ENCODE data around the gene ERBB2. TPM values are rescaled to one million over a fixed set of nuclear protein-coding genes. Genes with fewer than 3 reads are reported as not detected.

Gene ERBB2
- total and polyA plus RNA-seq, 2 of the 13 experiments (the other 11 are each of a cell fraction or from before 2014, with no cell fraction given), result 57.7 to 64.1 TPM

DNA sequence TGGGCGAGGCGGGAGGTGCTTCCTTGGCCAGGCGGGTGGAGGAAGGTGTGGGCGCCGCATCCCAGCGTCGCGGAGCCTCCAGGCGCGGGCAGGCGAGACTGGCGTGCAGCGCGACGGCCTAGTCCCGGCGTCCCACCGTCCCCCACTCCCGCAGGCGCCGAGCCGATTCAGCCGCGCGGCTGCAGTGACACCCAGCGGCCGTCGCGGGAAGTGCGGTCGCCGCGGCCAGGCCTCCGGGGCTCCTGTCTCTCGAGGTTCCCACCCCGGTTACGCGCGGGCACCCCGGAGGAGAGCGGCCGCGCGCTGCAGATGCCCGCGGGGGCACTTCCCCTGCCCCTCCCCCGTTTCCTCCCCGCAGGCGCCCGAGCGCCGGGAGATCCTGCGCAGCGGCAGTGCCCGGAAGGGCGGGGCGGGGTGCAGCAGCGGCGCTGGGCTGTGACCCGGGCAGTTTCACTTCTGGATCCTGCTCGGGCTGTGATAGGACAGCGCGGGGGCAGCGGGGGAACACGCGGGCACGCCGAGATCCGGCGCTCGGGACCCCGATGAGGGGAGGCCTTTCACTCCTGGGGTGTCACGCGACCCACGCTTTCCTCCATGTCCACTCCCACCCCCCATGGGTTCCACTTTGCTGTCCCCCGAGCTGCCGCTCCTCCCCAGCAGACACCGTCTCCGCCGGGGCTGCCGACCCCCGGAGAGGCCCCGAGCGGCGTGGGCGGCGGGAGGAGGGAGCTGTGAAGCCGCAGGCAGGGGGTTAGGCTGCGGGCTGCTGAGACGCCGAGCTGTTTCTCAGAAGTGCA lies 54.5 kb downstream of the ERBB2 start (continued):
- TF ChIP-seq PRDM10 (CRISPR knock-in tag; IDR thresholded peaks at IDR 0.05; ENCODE audit: low read depth), result peak; percentile 68; the same call in 1 of the 2 replicates
- TF ChIP-seq MEIS1 (CRISPR knock-in tag; IDR thresholded peaks at IDR 0.05; ENCODE audit: borderline replicate concordance), result peak; percentile 75
- TF ChIP-seq ZSCAN5A (CRISPR knock-in tag; IDR thresholded peaks at IDR 0.05; ENCODE audit: borderline replicate concordance), result peak; percentile 38; the same call in 1 of the 2 replicates
- TF ChIP-seq SUZ12 (IDR thresholded peaks at IDR 0.05; ENCODE audit: low read depth, low read length), result no peak
- TF ChIP-seq POLR2AphosphoS2 (IDR thresholded peaks at IDR 0.05; ENCODE audit: low read depth, low read length), result no peak
- TF ChIP-seq ZNF781 (CRISPR knock-in tag; IDR thresholded peaks at IDR 0.05; ENCODE audit: borderline replicate concordance, not compliant biosample characterization), result no peak
- peak; percentile 37; the same call in 1 of the 2 replicates for TF ChIP-seq ZNF362 (CRISPR knock-in tag; IDR thresholded peaks at IDR 0.05; ENCODE audit: borderline replicate concordance)
- TF ChIP-seq ZNF615 (CRISPR knock-in tag; IDR thresholded peaks at IDR 0.05; ENCODE audit: borderline replicate concordance), result no peak
- TF ChIP-seq ADNP (CRISPR knock-in tag; IDR thresholded peaks at IDR 0.05), result peak; percentile 63; the same call in 1 of the 2 replicates
- no peak for TF ChIP-seq TP53 (CRISPR knock-in tag; conservative IDR thresholded peaks at IDR 0.05)
- no peak for TF ChIP-seq MAFK (conservative IDR thresholded peaks at IDR 0.05 in 1 of 2, IDR thresholded peaks at IDR 0.05 in 1 of 2; ENCODE audit: low read length in 2 of 2)
- TF ChIP-seq, protein P1, sequence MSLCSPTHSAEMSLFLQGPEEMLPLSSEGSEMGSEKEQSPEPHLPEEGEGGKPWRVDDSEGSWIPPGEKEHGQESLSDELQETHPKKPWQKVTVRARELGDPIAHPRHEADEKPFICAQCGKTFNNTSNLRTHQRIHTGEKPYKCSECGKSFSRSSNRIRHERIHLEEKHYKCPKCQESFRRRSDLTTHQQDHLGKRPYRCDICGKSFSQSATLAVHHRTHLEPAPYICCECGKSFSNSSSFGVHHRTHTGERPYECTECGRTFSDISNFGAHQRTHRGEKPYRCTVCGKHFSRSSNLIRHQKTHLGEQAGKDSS (CRISPR knock-in tag; IDR thresholded peaks at IDR 0.05; ENCODE audit: borderline replicate concordance, low read depth), result no peak; the same call in none of the 2 replicates
- TF ChIP-seq RXRB (CRISPR knock-in tag; IDR thresholded peaks at IDR 0.05; ENCODE audit: borderline replicate concordance), result peak; percentile 59
- TF ChIP-seq ZNF326 (CRISPR knock-in tag; IDR thresholded peaks at IDR 0.05; ENCODE audit: borderline replicate concordance), result no peak
- TF ChIP-seq, protein P2, sequence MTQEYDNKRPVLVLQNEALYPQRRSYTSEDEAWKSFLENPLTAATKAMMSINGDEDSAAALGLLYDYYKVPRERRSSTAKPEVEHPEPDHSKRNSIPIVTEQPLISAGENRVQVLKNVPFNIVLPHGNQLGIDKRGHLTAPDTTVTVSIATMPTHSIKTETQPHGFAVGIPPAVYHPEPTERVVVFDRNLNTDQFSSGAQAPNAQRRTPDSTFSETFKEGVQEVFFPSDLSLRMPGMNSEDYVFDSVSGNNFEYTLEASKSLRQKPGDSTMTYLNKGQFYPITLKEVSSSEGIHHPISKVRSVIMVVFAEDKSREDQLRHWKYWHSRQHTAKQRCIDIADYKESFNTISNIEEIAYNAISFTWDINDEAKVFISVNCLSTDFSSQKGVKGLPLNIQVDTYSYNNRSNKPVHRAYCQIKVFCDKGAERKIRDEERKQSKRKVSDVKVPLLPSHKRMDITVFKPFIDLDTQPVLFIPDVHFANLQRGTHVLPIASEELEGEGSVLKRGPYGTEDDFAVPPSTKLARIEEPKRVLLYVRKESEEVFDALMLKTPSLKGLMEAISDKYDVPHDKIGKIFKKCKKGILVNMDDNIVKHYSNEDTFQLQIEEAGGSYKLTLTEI (CRISPR knock-in tag; conservative IDR thresholded peaks at IDR 0.05), result no peak
- no peak for TF ChIP-seq ATRX (CRISPR knock-in tag; IDR thresholded peaks at IDR 0.05; ENCODE audit: borderline replicate concordance)
- TF ChIP-seq NR2C2 (CRISPR knock-in tag; IDR thresholded peaks at IDR 0.05; ENCODE audit: borderline replicate concordance), result peak; percentile 88
- no peak for TF ChIP-seq ATF7 (IDR thresholded peaks at IDR 0.05)
- peak; percentile 81; the same call in 1 of the 2 replicates for TF ChIP-seq ATF7 (CRISPR knock-in tag; IDR thresholded peaks at IDR 0.05)
